GM12891 (cell line): ENCODE results near the gene WIZ.

ENCODE experiments used
- POLR2A ChIP-seq: IDR thresholded peaks from 2 replicates; pipeline ENCODE4 v1.6.1; 2011; ENCODE audit warnings: low read depth, low read length, control low read depth
- POLR2AphosphoS5 ChIP-seq: IDR thresholded peaks from 2 replicates; pipeline ENCODE4 v1.6.1; 2011; ENCODE audit warnings: low read depth, low read length, control low read depth
- POU2F2 ChIP-seq: IDR thresholded peaks from 2 replicates; pipeline ENCODE4 v1.6.1; 2011; ENCODE audit warnings: low read depth, mild to moderate bottlenecking, control low read depth, low read length, moderate library complexity
- SPI1 ChIP-seq: IDR thresholded peaks from 2 replicates; pipeline ENCODE4 v1.6.1; 2011; ENCODE audit warnings: low read depth, low read length, control low read depth

GRCh38 chr19:15371786-15372380 lies 77.9 kb downstream of the WIZ start:
- TF ChIP-seq POLR2A (no peak), POLR2AphosphoS5 (no peak), POU2F2 (no peak), SPI1 (no peak)
